ENCODE measurements around the gene ENTPD8. TPM values are rescaled to one million over a fixed set of nuclear protein-coding genes. Genes with fewer than 3 reads are reported as not detected.
A peak's percentile ranks its signal among the peaks of the same experiment; 100 is the strongest.

Gene ENTPD8
- total and polyA plus RNA-seq, 2 of the 13 experiments (the other 11 are each of a cell fraction or from before 2014, with no cell fraction given), result 0.26 to 0.44 TPM

GRCh38 chr9:137465720-137466388, 24.7 kb upstream of the ENTPD8 start:
- no peaks in the 10 kb centered on the region for H4K20me1 ChIP-seq (ENCODE audit: insufficient read depth, low read length)
- TF ChIP-seq ZNF704 (CRISPR knock-in tag; IDR thresholded peaks at IDR 0.05; ENCODE audit: borderline replicate concordance) (no peak), PCBP2 (optimal IDR thresholded peaks at IDR 0.05; ENCODE audit: low read depth, low read length, poor library complexity, severe bottlenecking) (no peak), YEATS4 (CRISPR knock-in tag; IDR thresholded peaks at IDR 0.05; ENCODE audit: borderline replicate concordance) (0 out of 2 replicates have a peak, but pooled peaks have one; percentile 34), BATF2 (CRISPR knock-in tag; IDR thresholded peaks at IDR 0.05) (no peak), FOXP1 (IDR thresholded peaks at IDR 0.05) (no peak), FOXP1 (CRISPR knock-in tag; IDR thresholded peaks at IDR 0.05) (no peak), SRF (IDR thresholded peaks at IDR 0.05; ENCODE audit: low read depth, low read length) (no peak), ZNF282 (IDR thresholded peaks at IDR 0.05; ENCODE audit: partially characterized antibody) (no peak), ZSCAN20 (CRISPR knock-in tag; IDR thresholded peaks at IDR 0.05; ENCODE audit: borderline replicate concordance) (no peak), MYC (CRISPR knock-in tag; IDR thresholded peaks at IDR 0.05; ENCODE audit: borderline replicate concordance) (0 out of 2 replicates have a peak, but pooled peaks have one; percentile 0), ZNF569 (CRISPR knock-in tag; IDR thresholded peaks at IDR 0.05; ENCODE audit: borderline replicate concordance) (no peak), IKZF5 (CRISPR knock-in tag; IDR thresholded peaks at IDR 0.05) (no peak), NFKB2 (CRISPR knock-in tag; IDR thresholded peaks at IDR 0.05; ENCODE audit: borderline replicate concordance) (0 out of 2 replicates have a peak, but pooled peaks have one; percentile 14), ZNF782 (CRISPR knock-in tag; IDR thresholded peaks at IDR 0.05; ENCODE audit: borderline replicate concordance) (no peak), CCAR2 (optimal IDR thresholded peaks at IDR 0.05; ENCODE audit: low read depth, low read length) (no peak), ZNF614 (CRISPR knock-in tag; IDR thresholded peaks at IDR 0.05; ENCODE audit: borderline replicate concordance) (no peak), RFX1 (IDR thresholded peaks at IDR 0.05) (no peak), MLXIP (CRISPR knock-in tag; IDR thresholded peaks at IDR 0.05; ENCODE audit: borderline replicate concordance) (no peak), ZNF431 (CRISPR knock-in tag; IDR thresholded peaks at IDR 0.05; ENCODE audit: borderline replicate concordance, low read depth) (0 out of 2 replicates have a peak, but pooled peaks have one; percentile 1)

More at GRCh38 chr9:137465720-137466388, 24.7 kb upstream of the ENTPD8 start:
- WGBS (ENCODE audit: low lambda C conversion rate), result 73% methylated on average over 20 of the region's 23 CpGs
- H3K4me2 ChIP-seq (ENCODE audit: low read depth, low read length), result 0 out of 2 replicates have a peak overlapping the region, but pooled peaks have one; percentile 66
- intact Hi-C loops (cut with micrococcal nuclease; ENCODE audit: unreplicated experiment), result no loop called here
- H2AFZ ChIP-seq (ENCODE audit: low read length), result no peak overlapping the region
- DNase-seq (ENCODE audit: low spot score) (no peak), FAIRE-seq (no peak), ATAC-seq (no peak)
- H3K4me1 ChIP-seq (ENCODE audit: insufficient read depth, low read length), result peaks cover 47% of the 10 kb centered on the region
- peaks cover 0 to 4% of the 10 kb centered on the region in 2 experiments; a peak in 3 of 5 replicates for H3K27me3 ChIP-seq (ENCODE audit: control insufficient read depth in 1 of 2, insufficient read depth in 2 of 2, low read length in 2 of 2)
- H3K27ac ChIP-seq (ENCODE audit: extremely low read length, insufficient read depth, low read length), result no peak overlapping the region
- no peaks in the 10 kb centered on the region for H3K9me3 ChIP-seq (ENCODE audit: low read length)
- H3K79me2 ChIP-seq (ENCODE audit: insufficient read depth, low read length), result no peaks in the 10 kb centered on the region
- H3K4me3 ChIP-seq (replicated peaks in 1 of 3; ENCODE audit: insufficient read depth in 1 of 3, low read depth in 2 of 3, low read length in 3 of 3), result no peak overlapping the region; a peak in 1 of 6 replicates
- 0 out of 2 replicates have a peak overlapping the region, but pooled peaks have one; percentile 11 for H3K9ac ChIP-seq (ENCODE audit: insufficient read depth, low read depth, low read length)
- H3K36me3 ChIP-seq (replicated peaks in 1 of 2; ENCODE audit: control insufficient read depth in 1 of 2, insufficient read depth in 2 of 2, low read length in 2 of 2), result no peaks in the 10 kb centered on the region
- POLR2A ChIA-PET, result no interaction called here
- CTCF ChIA-PET (ENCODE audit: low intra/inter-chr PET ratio, low total read pairs), result no interaction called here
- in situ Hi-C loops (cut with HindIII; ENCODE audit: extremely low pct_ligation_motif_present, low pct_unique_long_range_greater_than_20kb), result no loop called here
- BruUV-seq (replicated peaks), result no TSS peak
